HG03521 (cell line): ENCODE measurements around the gene ERFL.

Experiments
- ATAC-seq: cut with Tn5 transposase; IDR thresholded peaks from one replicate; pipeline ENCODE4 v1.9.1; 2021; ENCODE audit warnings: mild to moderate bottlenecking, moderate library complexity; ENCODE audit not compliant: unreplicated experiment

The ERFL gene

GRCh38 chr19:41901707-41902360 lies 26.4 kb downstream of the ERFL start:
- ATAC-seq = no peak

DNA sequence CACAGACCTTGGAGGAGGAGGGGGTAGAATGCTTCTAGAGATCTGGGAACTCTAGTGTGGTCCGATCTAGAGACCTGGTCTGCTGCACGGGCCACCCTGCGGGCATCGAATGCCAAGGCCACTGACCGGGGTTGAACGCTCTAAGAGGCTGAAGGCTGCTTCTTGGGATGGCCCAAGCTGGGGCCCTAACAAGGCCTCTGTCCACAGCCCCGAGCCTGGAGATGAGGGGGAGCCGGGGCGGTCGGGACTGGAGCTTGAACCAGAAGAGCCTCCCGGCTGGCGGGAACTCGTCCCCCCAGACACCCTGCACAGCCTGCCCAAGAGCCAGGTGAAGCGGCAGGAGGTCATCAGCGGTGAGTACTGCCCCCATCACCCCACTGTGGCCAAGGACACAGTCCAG lies 30.0 kb downstream of the ERFL start:
- ATAC-seq = no peak

GRCh38 chr19:41897820-41898219 lies 30.4 kb downstream of the ERFL start:
- no peak for ATAC-seq

- ATAC-seq = no peak
These were observed 31.1 kb downstream of the ERFL start for GRCh38 chr19:41897181-41897580.

GRCh38 chr19:41896581-41896942 lies 31.7 kb downstream of the ERFL start:
- no peak for ATAC-seq

- ATAC-seq = no peak
These were observed 32.3 kb downstream of the ERFL start for GRCh38 chr19:41895745-41896580.

DNA sequence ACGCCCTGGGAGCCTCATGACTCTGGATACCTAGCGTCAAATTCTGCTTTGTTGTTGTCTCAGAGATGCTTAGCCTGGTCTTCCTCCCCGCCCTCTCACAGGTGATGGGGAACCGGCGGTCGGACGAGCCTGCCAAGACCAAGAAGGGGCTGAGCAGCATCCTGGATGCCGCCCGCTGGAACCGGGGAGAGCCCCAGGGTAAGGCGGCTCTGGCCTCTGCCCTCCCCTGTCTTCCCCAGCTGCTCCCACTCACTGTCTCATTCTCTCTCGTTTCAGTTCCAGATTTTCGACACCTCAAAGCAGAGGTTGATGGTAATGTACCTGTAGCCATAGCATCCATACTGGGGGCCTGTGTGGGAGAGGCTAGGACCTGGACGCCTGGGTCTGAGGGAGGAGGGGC lies 33.9 kb downstream of the ERFL start:
- ATAC-seq = no peak

GRCh38 chr19:41893899-41894298 lies 34.4 kb downstream of the ERFL start:
- no peak for ATAC-seq

- ATAC-seq = no peak
These were observed 35.9 kb downstream of the ERFL start for GRCh38 chr19:41892173-41892902.

- ATAC-seq = no peak
These were observed 37.3 kb downstream of the ERFL start for GRCh38 chr19:41890936-41891335.

GRCh38 chr19:41889896-41890295 lies 38.4 kb downstream of the ERFL start:
- ATAC-seq = no peak

- ATAC-seq = no peak
These were observed 39.3 kb downstream of the ERFL start for GRCh38 chr19:41888926-41889325.

DNA sequence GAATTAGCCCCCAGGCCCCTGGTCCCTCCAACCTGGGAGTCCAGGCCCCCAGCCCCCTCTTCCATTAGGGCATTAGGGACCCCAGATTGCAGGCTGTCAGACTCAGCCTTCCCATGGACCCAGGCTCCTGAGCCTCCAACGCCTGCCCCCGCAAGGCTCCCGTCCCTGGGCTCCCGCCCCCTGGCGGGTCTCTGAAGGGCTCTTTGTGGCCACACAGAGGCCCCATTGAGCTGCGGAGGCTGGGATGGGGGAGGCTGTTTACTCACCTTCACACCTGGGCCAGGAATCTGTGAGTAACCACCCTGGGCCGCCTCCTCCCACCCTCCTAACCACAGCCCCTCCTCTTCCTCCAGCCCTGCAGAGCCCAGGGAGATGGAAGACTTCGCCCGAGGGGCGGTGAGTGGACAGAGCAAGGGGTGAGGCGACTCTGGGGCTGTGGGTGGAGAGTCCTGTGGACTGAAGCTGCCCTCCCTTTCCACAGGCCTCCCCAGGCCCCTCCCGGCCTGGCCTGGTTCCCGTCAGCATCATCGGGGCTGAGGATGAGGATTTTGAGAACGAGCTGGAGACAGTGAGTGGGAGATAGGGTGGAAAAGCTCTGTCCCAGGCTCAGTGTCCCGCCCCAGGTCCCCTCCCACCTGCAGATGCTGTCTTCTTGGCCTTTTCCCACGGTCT lies 40.4 kb downstream of the ERFL start:
- no peak for ATAC-seq

GRCh38 chr19:41886761-41887710 lies 41.2 kb downstream of the ERFL start:
- no peak for ATAC-seq

GRCh38 chr19:41883821-41884733 lies 44.2 kb downstream of the ERFL start:
- ATAC-seq = peak; percentile 68

DNA sequence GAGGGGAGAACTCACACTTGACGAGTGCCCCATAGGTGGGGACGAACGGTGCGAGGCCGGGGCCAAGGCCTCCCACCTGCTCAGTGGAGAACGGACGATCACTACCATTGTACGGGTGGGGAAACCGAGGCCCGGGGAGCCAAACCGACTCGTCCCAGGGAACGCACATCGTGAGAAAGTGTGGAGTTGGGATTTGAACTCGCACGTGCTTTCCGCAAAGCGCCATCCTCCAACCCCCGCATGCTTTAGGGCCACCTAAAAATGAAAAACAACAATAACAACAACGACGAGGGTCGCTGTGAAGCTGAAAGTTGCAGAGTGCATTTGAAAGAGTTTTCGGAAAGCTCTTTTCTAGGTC lies 44.8 kb downstream of the ERFL start:
- no peak for ATAC-seq

- no peak for ATAC-seq
These were observed 45.4 kb downstream of the ERFL start, which contains the start of gene ARHGEF1 for GRCh38 chr19:41882568-41883462. ARHGEF1 (plus strand) TSS chr19:41883184; CDS start chr19:41888083, 4,899 bp downstream.

GRCh38 chr19:41880329-41880708 lies 47.9 kb downstream of the ERFL start:
- ATAC-seq = no peak
